Endodermal cell (in vitro differentiated cells): ENCODE results near the gene MEI4. TPM values are rescaled to one million over a fixed set of nuclear protein-coding genes. Genes with fewer than 3 reads are reported as not detected.

Experiments
- DNase-seq: peaks from one replicate; pipeline ENCODE4 v3.0.0-alpha.2; 2017
- H3K27ac ChIP-seq: 2 replicates; pipeline ENCODE4 v1.5.1; 2013; ENCODE audit warnings: mild to moderate bottlenecking, low read depth, low read length, moderate library complexity
- H3K27me3 ChIP-seq: 2 replicates; pipeline ENCODE4 v1.6.1; 2013; ENCODE audit warnings: mild to moderate bottlenecking, low read length, moderate library complexity; ENCODE audit not compliant: insufficient read depth, control insufficient read depth, poor library complexity, severe bottlenecking
- H3K36me3 ChIP-seq: 2 replicates; pipeline ENCODE4 v1.7.0; 2013; ENCODE audit warnings: mild to moderate bottlenecking, low read length, moderate library complexity; ENCODE audit not compliant: control insufficient read depth, insufficient read depth
- H3K4me1 ChIP-seq: one replicate; pipeline ENCODE4 v1.7.0; 2013; ENCODE audit warnings: low read length; ENCODE audit not compliant: control insufficient read depth, insufficient read depth
- H3K4me3 ChIP-seq: 2 replicates; pipeline ENCODE4 v1.5.1; 2013; ENCODE audit warnings: mild to moderate bottlenecking, low read length, moderate library complexity
- H3K9ac ChIP-seq: 2 replicates; pipeline ENCODE4 v1.6.1; 2013; ENCODE audit warnings: mild to moderate bottlenecking, low read length, moderate library complexity; ENCODE audit not compliant: poor library complexity, severe bottlenecking; ENCODE audit errors: extremely low read depth
- H3K9me3 ChIP-seq: 2 replicates; pipeline ENCODE4 v1.6.1; 2013; ENCODE audit warnings: mild to moderate bottlenecking, low read length, moderate library complexity; ENCODE audit not compliant: control insufficient read depth
- H3K27ac Mint-ChIP-seq: 2 replicates; pipeline ENCODE4 v1.8.0; 2020; ENCODE audit warnings: mixed read lengths
- H3K27me3 Mint-ChIP-seq: 2 replicates; pipeline ENCODE4 v1.8.0; 2021; ENCODE audit warnings: mild to moderate bottlenecking, mixed read lengths; ENCODE audit not compliant: insufficient read depth
- H3K36me3 Mint-ChIP-seq: 2 replicates; pipeline ENCODE4 v1.8.0; 2020; ENCODE audit warnings: low read depth, mixed read lengths
- H3K4me1 Mint-ChIP-seq: 2 replicates; pipeline ENCODE4 v1.8.0; 2020; ENCODE audit warnings: mixed read lengths
- H3K4me3 Mint-ChIP-seq: 2 replicates; pipeline ENCODE4 v1.8.0; 2020; ENCODE audit warnings: mild to moderate bottlenecking, moderate library complexity, mixed read lengths
- H3K9me3 Mint-ChIP-seq: 2 replicates; pipeline ENCODE4 v1.8.0; 2020; ENCODE audit warnings: mild to moderate bottlenecking, mixed read lengths
- CTCF ChIP-seq: fragments of 200-600 bp; sonication (generic); conservative IDR thresholded peaks from 2 replicates; pipeline ENCODE4 v1.5.0; 2021; ENCODE audit warnings: antibody characterized with exemption, mild to moderate bottlenecking
- WGBS, 2 experiments: methylation state at CpG; one replicate each; pipeline versions ENCODE4 v1.1.5 to v1.1.7; 2013; ENCODE audit warnings: missing lambda C conversion rate in 2 of 2, mixed read lengths in 1 of 2; ENCODE audit not compliant: insufficient coverage in 1 of 2, insufficient read length in 1 of 2; 5-methylcytosine and 5-hydroxymethylcytosine counted together
- long read RNA-seq, 4 experiments: library from polyadenylated mRNA in 2 of 4; library from RNA in 1 of 4; library from capped mRNA in 1 of 4; stranded (forward) in 3 of 4; unstranded in 1 of 4; transcript quantifications; one replicate each; pipeline ENCODE4 v2.0.0, GENCODE V29; 2020 to 2021; ENCODE audit warnings: inconsistent platforms in 1 of 4
- polyA plus RNA-seq, 2 experiments: library from polyadenylated mRNA; stranded (reverse); fragments of 50-300 nt; gene quantifications; one replicate each; pipeline ENCODE4 v1.2.3, GENCODE V29; 2013
- total RNA-seq, 2 donors: library from RNA; stranded (reverse); fragmentation: NEBNext Ultra II Directional in 1 of 2; extraction: Animal tissue kit (Norgen Biotek cat#: 25700) in 1 of 2; gene quantifications; 2 replicates in 1 of 2; 3 replicates in 1 of 2; pipeline ENCODE4 v1.2.1, GENCODE V29; 2021

The MEI4 gene
- total RNA-seq = under 1 TPM; 0.62 to 0.84 TPM
- polyA plus RNA-seq (2013, experiment 1 of 2) = 0.28 TPM
- 0.17 TPM for polyA plus RNA-seq (2013, experiment 2 of 2)
- long read RNA-seq, experiment 1 = 0 reads
- long read RNA-seq, experiment 2 = 0 reads
- long read RNA-seq, experiment 3 = 0 reads
- long read RNA-seq, experiment 4 = 0 reads

- no peaks in the 10 kb centered on the region for H3K27me3 ChIP-seq
- Mint-ChIP-seq H3K4me3 (no peak within 1 kb of the TSS), H3K9me3 (peaks cover 3% of the 10 kb centered on the region), H3K4me1 (peaks cover 17% of the 10 kb centered on the region), H3K27me3 (peaks cover 4% of the 10 kb centered on the region), H3K27ac (no peak within 1 kb of the TSS), H3K36me3 (no peaks in the 10 kb centered on the region)
- WGBS, 2 experiments = 60 to 86% methylated on average over 1 to 2 of the region's 2 CpGs
- H3K9ac ChIP-seq = no peak within 1 kb of the TSS
- peaks cover 3% of the 10 kb centered on the region for H3K9me3 ChIP-seq
- H3K27ac ChIP-seq = no peak within 1 kb of the TSS
- no peaks in the 10 kb centered on the region for H3K36me3 ChIP-seq
- H3K4me3 ChIP-seq = no peak within 1 kb of the TSS
- TF ChIP-seq CTCF = no peak
- DNase-seq = no peak
- H3K4me1 ChIP-seq = no peaks in the 10 kb centered on the region
These were observed at the start of gene MEI4 for GRCh38 chr6:77652739-77653138. MEI4 (plus strand) TSS chr6:77653039; CDS start chr6:77690672, 37,633 bp downstream.

DNA sequence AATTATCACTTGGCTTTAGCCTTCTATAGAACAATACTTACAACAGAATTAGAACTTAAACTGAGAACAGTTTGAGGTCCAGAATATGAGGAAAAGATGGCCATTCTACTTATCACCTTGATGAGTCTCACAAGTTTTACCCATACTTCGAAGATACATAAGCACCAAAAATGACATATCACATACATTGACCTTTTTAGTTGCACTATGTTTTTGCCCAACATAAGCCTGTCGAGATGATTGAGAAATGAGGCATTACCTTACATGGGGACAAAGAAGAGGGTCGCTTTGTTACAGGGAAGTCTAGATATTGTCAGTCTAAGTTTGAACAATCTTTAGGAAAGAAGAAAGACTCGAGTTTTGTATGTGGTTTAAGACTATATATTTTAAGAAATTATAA is 48.4 kb upstream of the MEI4 start:
- no peaks in the 10 kb centered on the region for H3K27me3 ChIP-seq
- no peak for TF ChIP-seq CTCF
- no peaks in the 10 kb centered on the region for H3K4me1 Mint-ChIP-seq
- H3K36me3 ChIP-seq = no peaks in the 10 kb centered on the region
- no peak overlapping the region for H3K9ac ChIP-seq
- WGBS, 2 experiments = 64 to 100% methylated on average over 1 to 4 of the region's 4 CpGs
- H3K4me3 ChIP-seq = no peak overlapping the region
- no peak overlapping the region for H3K27ac Mint-ChIP-seq
- H3K27ac ChIP-seq = no peak overlapping the region
- no peak overlapping the region for H3K4me3 Mint-ChIP-seq
- no peaks in the 10 kb centered on the region for H3K9me3 ChIP-seq
- H3K4me1 ChIP-seq = no peaks in the 10 kb centered on the region
- no peak for DNase-seq
- no peaks in the 10 kb centered on the region for H3K36me3 Mint-ChIP-seq
- no peaks in the 10 kb centered on the region for H3K27me3 Mint-ChIP-seq
- peaks cover 2% of the 10 kb centered on the region for H3K9me3 Mint-ChIP-seq

- no peaks in the 10 kb centered on the region for H3K36me3 ChIP-seq
- no peak for DNase-seq
- Mint-ChIP-seq H3K9me3 (peaks cover 2% of the 10 kb centered on the region), H3K4me1 (no peaks in the 10 kb centered on the region), H3K36me3 (no peaks in the 10 kb centered on the region), H3K27me3 (no peaks in the 10 kb centered on the region), H3K27ac (no peak overlapping the region), H3K4me3 (no peak overlapping the region)
- TF ChIP-seq CTCF = no peak
- H3K27me3 ChIP-seq = no peaks in the 10 kb centered on the region
- WGBS, 2 experiments = 63 to 91% methylated on average over 1 to 5 of the region's 5 CpGs
- H3K9ac ChIP-seq = no peak overlapping the region
- H3K27ac ChIP-seq = no peak overlapping the region
- H3K9me3 ChIP-seq = no peaks in the 10 kb centered on the region
- H3K4me1 ChIP-seq = no peaks in the 10 kb centered on the region
- no peak overlapping the region for H3K4me3 ChIP-seq
These were observed 45.8 kb upstream of the MEI4 start for GRCh38 chr6:77607004-77607403.
